GM04504 (cell line): ENCODE measurements around the gene KLRC2.
"Not testable (repeated sequence)": the region's sequence is repeated elsewhere in the genome, so short reads cannot be mapped to it uniquely, and the experiment has no call there.

Experiments
- DNase-seq: peaks from one replicate; pipeline ENCODE4 v3.0.0-alpha.2; 2012; ENCODE audit warnings: low read depth

The KLRC2 gene

DNA sequence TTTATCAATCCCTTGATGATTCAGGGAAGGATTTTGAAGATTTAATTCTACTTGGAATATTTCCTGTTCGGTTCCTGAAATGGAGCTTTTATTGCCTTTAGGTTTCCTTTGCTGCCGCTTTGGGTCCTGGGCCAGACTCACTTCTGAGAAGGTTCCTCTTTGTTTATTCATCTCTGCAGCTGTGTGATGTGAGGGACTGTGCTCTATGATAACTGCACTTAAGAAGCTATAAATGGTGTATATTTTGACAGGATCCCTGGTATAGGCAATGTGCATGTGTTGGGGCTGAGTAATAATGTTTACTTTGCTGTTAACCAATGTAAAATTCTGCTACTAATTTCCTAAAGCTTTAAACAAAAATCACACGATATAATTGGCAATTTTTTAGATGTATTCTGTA, at the start of gene KLRC2:
Gene KLRC2 (minus strand): TSS at position 195 of the 400 bp plus-strand sequence. CDS start 24 bp downstream, at position 171.
- DNase-seq = not testable (repeated sequence)

DNA sequence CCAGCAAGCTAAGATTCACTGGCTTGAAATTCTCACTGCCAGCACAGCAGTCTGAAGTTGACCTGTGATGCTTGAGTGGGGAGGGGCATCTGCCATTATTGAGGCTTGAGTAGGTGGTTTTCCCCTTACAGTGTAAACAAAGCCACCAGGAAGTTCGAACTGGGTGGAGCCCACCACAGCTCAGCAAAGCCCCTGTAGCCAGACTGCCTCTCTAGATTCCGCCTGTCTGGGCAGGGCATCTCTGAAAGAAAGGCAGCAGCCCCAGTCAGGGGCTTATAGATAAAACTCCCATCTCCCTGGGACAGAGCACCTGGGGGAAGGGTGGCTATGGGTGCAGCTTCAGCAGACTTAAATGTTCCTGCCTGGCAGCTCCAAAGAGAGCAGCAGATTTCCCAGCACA, 46.1 kb upstream of the KLRC2 start:
- not testable (repeated sequence) for DNase-seq

GRCh38 chr12:10472808-10473207, 37.0 kb upstream of the KLRC2 start:
- DNase-seq = not testable (repeated sequence)

- no peak for DNase-seq
These were observed 33.9 kb upstream of the KLRC2 start for GRCh38 chr12:10469701-10470100.

- DNase-seq = no peak
These were observed 30.5 kb upstream of the KLRC2 start for GRCh38 chr12:10466311-10466710.

DNA sequence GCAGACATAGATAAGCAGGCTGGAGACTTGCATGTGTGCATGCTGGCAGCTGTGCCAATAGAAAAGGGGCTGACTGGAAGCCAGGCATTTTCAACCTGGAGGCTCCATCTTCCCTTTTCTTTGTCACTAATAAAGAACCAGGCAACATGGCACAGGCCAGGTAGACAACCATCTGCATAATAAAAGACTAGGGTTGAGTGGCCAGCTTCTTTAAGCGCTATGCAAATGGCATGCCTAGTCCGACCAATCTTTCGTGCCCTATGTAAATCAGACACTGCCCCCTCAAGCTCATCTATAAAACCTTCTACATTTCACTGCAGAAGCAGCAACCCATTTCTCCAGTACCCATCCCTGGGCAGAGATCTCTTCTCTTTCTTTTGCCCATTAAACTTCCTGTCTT, 21.9 kb upstream of the KLRC2 start:
- no peak for DNase-seq

- no peak for DNase-seq
These were observed 21.0 kb upstream of the KLRC2 start for GRCh38 chr12:10456856-10457255.

DNA sequence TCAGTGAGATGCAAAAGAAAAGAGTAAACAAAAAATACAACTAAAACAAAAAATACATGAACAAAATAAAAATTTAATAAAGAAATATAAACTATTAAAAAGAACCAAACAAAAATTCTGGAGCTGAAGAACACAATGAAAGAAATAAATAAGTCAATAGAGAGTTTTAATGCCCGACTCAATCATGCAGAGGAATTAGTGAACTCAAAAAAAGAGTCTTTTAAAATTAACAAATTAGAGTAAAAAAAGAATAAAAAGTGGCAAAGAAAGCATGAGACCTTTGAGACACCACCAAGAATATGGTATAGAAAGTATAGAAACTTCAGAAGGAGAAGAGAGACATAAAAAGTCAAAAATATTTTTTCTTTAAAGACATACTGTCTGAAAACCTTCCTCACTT, 20.0 kb upstream of the KLRC2 start:
- DNase-seq = no peak

- DNase-seq = no peak
These were observed 18.7 kb upstream of the KLRC2 start for GRCh38 chr12:10454531-10454930.

DNA sequence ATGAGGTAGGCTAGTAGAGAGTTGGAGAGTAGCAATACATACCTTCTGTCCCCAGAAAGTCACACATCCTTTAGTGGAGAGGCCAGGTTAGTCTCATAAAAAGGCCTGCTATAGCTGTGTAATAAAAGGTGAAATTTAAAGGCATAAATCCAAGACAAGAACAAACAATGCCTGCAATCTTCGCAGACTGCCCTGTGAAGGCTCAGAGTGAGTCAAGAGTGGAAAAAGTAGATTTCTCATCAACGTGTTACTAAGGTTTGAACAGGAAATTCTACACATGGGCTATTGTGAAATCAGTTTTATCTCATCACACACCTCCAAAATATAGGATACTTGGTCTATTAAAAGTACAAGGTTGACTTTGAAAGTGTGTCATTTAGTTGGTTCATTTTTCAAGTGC, 17.3 kb upstream of the KLRC2 start, which contains the start of gene KLRC1:
Gene KLRC1 (minus strand): TSS at position 222 of the 400 bp plus-strand sequence. CDS start 2,221 bp downstream, outside the sequence.
- DNase-seq = no peak

DNA sequence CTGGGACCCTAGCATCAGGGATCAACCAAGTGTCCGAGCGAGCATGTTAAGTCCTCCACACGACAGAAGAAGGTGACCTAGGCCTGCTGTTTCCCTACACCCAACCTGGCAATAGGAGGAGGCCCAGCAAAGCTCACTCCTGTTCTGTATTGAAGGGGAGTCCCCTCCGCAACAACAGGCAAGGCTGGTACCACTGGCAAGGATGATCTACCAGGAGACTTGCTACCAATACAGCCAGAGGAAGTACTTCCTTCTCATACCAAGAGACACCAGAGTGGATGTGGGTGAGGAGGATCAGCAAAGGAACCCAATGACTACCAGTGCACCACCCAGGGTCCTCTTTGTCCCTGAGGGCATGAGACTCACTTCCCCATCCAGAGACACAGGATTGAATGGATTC, 12.4 kb upstream of the KLRC2 start:
- no peak for DNase-seq

- DNase-seq = not testable (repeated sequence)
These were observed 10.2 kb upstream of the KLRC2 start for GRCh38 chr12:10446052-10446451.

DNA sequence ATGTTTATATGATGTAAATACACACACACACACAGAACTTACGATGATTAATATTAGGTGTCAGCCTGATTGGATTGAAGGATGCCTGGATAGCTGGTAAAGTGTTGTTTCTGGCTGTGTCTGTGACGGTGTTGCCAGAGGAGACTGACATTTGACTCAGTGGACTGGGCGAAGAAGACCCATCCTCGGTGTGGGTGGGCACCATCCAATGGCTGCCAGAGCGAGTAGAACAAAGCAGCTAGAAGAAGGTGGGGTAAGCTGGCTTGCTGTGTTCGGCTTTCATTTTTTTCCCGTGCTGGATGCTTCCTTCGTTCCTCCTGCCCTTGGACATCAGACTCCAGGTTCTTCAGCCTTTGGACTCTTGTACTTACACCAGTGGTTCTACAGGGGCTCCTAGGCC, 5.3 kb upstream of the KLRC2 start:
- DNase-seq = not testable (repeated sequence)

DNA sequence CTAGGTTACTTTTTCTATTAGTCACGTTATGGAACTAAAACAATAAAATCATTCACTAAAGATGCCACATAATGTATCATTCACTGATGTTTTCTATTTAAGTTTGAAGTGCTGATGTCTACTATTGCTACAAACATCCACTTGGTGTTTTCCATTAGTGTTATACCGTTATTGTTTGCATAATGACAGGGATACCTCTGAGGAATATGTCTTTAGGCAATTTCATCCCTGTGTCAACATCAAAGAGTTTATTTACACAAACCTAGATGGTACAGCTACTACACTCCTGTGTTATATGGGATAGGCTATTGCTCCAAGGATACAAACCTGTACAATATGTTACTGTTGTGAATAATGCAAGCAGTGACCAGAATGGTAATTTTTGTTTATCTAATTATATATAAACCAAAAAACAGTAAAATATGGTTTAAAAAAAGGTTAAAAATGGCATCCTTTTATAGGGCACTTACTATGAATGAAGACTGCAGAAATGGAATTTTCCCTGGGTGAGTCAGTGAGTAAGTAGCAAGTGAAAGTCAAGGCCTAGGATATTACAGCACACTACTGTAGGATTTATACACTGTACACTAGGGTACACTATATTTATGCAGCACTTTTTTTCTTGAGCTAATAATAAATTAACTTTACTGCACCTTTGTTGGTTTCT, 3.9 kb upstream of the KLRC2 start:
- DNase-seq = not testable (repeated sequence)

DNA sequence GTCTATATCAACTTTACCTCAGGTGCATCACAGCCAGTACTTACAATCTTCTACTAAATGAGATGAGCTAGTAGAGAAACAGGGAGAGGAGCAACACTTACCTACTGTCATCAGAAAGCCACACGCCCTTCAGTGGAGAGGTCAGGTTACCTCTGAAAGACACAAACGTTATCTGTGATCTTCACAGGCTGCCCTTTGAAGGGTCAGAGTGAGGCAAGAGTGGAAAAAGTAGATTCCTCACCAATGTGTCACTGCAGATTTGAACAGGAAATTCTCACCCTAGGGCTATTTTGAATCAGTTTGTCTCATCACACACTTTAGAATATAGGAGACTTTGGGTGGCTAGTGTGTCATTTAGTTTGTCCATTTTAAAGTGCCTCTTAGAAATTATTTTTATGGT, 1.8 kb upstream of the KLRC2 start:
- DNase-seq = not testable (repeated sequence)

DNA sequence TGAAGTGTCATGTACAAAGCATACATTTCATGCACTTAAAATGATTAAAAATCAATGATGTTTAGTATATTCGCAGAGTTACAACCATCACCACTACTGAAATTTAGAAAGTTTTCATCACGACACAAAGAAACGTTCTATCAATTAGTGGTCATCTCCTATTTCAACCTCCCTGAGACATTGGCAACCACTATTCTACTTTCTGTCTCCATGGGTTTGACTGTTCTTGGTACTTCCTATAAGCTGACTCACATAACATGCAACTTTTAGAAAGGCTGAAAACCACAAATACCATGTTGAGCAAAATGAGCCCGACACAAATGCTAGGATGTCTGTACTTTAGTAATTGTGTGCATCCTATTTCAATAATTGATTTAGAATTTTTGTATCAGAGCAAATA, 5.2 kb downstream of the KLRC2 start:
- DNase-seq = not testable (repeated sequence)

DNA sequence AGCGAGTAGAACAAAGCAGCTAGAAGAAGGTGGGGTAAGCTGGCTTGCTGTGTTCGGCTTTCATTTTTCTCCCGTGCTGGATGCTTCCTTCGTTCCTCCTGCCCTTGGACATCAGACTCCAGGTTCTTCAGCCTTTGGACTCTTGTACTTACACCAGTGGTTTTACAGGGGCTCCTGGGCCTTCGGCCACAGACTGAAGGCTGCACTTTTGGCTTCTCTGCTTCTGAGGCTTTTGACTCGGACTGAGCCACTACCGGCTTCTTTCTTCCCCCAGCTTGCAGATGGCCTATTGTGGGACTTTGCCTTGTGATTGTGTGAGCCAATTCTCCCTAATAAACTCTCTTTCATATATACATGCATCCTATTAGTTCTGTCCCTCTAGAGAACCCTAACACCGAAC, 9.9 kb downstream of the KLRC2 start:
- DNase-seq = not testable (repeated sequence)

DNA sequence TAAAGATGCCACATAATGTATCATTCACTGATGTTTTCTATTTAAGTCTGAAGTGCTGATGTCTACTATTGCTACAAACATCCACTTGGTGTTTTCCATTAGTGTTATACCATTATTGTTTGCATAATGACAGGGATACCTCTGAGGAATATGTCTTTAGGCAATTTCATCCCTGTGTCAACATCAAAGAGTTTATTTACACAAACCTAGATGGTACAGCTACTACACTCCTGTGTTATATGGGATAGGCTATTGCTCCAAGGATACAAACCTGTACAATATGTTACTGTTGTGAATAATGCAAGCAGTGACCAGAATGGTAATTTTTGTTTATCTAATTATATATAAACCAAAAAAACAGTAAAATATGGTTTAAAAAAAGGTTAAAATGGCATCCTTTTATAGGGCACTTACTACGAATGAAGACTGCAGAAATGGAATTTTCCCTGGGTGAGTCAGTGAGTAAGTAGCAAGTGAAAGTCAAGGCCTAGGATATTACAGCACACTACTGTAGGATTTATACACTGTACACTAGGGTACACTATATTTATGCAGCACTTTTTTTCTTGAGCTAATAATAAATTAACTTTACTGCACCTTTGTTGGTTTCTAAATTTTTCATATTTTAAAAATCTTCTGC, 11.4 kb downstream of the KLRC2 start:
- not testable (repeated sequence) for DNase-seq

DNA sequence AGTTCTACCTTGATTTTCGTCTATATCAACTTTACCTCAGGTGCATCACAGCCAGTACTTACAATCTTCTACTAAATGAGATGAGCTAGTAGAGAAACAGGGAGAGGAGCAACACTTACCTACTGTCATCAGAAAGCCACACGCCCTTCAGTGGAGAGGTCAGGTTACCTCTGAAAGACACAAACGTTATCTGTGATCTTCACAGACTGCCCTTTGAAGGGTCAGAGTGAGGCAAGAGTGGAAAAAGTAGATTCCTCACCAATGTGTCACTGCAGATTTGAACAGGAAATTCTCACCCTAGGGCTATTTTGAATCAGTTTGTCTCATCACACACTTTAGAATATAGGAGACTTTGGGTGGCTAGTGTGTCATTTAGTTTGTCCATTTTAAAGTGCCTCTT, 13.7 kb downstream of the KLRC2 start:
- DNase-seq = not testable (repeated sequence)

DNA sequence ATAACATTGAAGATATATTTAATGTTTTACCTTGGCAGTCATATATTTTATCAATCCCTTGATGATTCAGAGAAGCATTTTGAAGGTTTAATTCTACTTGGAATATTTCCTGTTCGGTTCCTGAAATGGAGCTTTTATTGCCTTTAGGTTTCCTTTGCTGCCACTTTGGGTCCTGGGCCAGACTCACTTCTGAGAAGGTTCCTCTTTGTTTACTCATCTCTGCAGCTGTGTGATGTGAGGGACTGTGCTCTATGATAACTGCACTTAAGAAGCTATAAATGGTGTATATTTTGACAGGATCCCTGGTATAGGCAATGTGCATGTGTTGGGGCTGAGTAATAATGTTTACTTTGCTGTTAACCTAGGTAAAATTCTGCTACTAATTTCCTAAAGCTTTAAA, 15.5 kb downstream of the KLRC2 start, which contains the start of gene KLRC3:
Gene KLRC3 (minus strand): TSS at position 262 of the 400 bp plus-strand sequence. CDS start 45 bp downstream, at position 217.
- DNase-seq = not testable (repeated sequence)

DNA sequence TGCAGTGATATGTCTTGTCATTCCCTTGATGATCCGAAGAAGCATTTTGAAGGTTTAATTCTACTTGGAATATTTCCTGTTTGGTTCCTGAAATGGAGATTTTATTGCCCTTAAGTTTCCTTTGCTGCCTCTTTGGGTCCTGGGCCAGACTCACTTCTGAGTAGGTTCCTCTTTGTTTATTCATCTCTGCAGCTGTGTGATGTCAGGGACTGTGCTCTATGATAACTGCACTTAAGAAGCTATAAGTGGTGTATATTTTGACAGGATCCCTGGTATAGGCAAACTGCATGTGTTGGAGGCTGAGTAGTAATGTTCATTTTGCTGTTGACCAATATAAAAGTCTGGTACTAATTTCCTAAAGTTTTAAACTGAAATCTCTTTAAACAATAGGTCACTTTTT, 26.4 kb downstream of the KLRC2 start, which contains the start of gene KLRC4:
Gene KLRC4 (minus strand): TSS at position 366 of the 400 bp plus-strand sequence. CDS start 182 bp downstream, at position 184.
- no peak for DNase-seq

- no peak for DNase-seq
These were observed 27.0 kb downstream of the KLRC2 start for GRCh38 chr12:10408842-10409241.

GRCh38 chr12:10406725-10407124, 29.1 kb downstream of the KLRC2 start:
- DNase-seq = no peak
